Colonic mucosa (tissue), 4 donors: ENCODE data around the gene SLC17A7. TPM values are rescaled to one million over a fixed set of nuclear protein-coding genes. Genes with fewer than 3 reads are reported as not detected.

Experiments
- DNase-seq: peaks from one replicate; pipeline ENCODE4 v3.0.0-alpha.2; 2020
- H3K27ac ChIP-seq: fragments of 200-600 bp; one replicate; pipeline ENCODE4 v1.8.0; 2021
- H3K27me3 ChIP-seq: fragments of 200-600 bp; one replicate; pipeline ENCODE4 v1.8.0; 2021
- H3K36me3 ChIP-seq: fragments of 200-600 bp; one replicate; pipeline ENCODE4 v1.8.0; 2021
- H3K4me1 ChIP-seq: fragments of 200-600 bp; one replicate; pipeline ENCODE4 v1.8.0; 2021; ENCODE audit warnings: mild to moderate bottlenecking
- H3K4me3 ChIP-seq: fragments of 200-600 bp; one replicate; pipeline ENCODE4 v1.8.0; 2021
- H3K9ac ChIP-seq, 2 donors: one replicate each; pipeline ENCODE4 v1.7.0; 2013; ENCODE audit warnings: control low read depth in 2 of 2, low read depth in 2 of 2, low read length in 2 of 2
- H3K9me3 ChIP-seq: fragments of 200-600 bp; one replicate; pipeline ENCODE4 v1.8.0; 2021
- intact Hi-C: fragments of 100-400 bp; cut with DNase I; formaldehyde crosslinking; loops from one replicate; pipeline ENCODE4 v1.14.1; 2022
- total RNA-seq, 2 donors: library from RNA; stranded (reverse); fragmentation: NEBNext Ultra II Directional in 1 of 2; extraction: Animal tissue kit (Norgen Biotek cat#: 25700) in 1 of 2; gene quantifications; one replicate each; pipeline ENCODE4 v1.2.1, GENCODE V29; 2021
- TF ChIP-seq, protein P1 (sequence below): fragments of 200-600 bp; IDR thresholded peaks from one replicate; pipeline ENCODE4 v1.8.0; 2022; ENCODE audit warnings: antibody characterized with exemption, mild to moderate bottlenecking
- donor health status: healthy.
- donor health status: DM: no; HTN: no; CAD: no.
- donor health status: DM: no; HTN: no; CAD: no.

Gene SLC17A7
- total RNA-seq, 2 donors from 2014 or later = 0.21 to 0.25 TPM

DNA sequence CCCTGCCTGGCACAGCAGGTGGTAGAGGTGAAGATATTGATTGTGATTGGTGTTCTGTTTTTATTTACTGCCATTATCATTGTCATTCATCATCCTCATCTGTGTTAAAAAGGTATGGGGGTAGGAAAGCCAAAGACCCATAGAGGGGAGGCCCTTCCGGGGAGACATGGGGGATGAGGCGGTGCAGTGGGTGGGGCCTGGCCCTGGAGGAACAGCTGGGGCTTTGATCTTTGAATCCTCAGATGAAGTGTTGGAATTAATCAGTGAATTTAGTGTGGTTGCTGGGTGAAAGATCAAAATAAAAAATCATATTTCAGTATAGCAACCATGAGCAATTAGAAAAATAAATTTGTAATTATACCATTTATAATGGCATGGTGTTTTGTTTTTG lies 25.5 kb downstream of the SLC17A7 start:
- intact Hi-C loops = no loop called here
- no peak for DNase-seq
- peaks cover 26% of the 10 kb centered on the region for H3K27me3 ChIP-seq
- H3K4me3 ChIP-seq = no peak overlapping the region
- H3K9me3 ChIP-seq = no peaks in the 10 kb centered on the region
- no peak overlapping the region for H3K27ac ChIP-seq
- no peak overlapping the region for H3K9ac ChIP-seq
- H3K36me3 ChIP-seq = no peaks in the 10 kb centered on the region
- H3K4me1 ChIP-seq = no peaks in the 10 kb centered on the region
- TF ChIP-seq, protein P1, sequence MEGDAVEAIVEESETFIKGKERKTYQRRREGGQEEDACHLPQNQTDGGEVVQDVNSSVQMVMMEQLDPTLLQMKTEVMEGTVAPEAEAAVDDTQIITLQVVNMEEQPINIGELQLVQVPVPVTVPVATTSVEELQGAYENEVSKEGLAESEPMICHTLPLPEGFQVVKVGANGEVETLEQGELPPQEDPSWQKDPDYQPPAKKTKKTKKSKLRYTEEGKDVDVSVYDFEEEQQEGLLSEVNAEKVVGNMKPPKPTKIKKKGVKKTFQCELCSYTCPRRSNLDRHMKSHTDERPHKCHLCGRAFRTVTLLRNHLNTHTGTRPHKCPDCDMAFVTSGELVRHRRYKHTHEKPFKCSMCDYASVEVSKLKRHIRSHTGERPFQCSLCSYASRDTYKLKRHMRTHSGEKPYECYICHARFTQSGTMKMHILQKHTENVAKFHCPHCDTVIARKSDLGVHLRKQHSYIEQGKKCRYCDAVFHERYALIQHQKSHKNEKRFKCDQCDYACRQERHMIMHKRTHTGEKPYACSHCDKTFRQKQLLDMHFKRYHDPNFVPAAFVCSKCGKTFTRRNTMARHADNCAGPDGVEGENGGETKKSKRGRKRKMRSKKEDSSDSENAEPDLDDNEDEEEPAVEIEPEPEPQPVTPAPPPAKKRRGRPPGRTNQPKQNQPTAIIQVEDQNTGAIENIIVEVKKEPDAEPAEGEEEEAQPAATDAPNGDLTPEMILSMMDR = no peak

GRCh38 chr19:49415102-49415809 lies 26.1 kb downstream of the SLC17A7 start:
- H3K9ac ChIP-seq = no peak overlapping the region
- H3K36me3 ChIP-seq = no peaks in the 10 kb centered on the region
- no peak overlapping the region for H3K4me3 ChIP-seq
- H3K4me1 ChIP-seq = no peaks in the 10 kb centered on the region
- H3K9me3 ChIP-seq = no peaks in the 10 kb centered on the region
- H3K27me3 ChIP-seq = peaks cover 21% of the 10 kb centered on the region
- intact Hi-C loops = no loop called here
- DNase-seq = no peak
- H3K27ac ChIP-seq = no peak overlapping the region
- TF ChIP-seq, protein P1 = no peak

DNA sequence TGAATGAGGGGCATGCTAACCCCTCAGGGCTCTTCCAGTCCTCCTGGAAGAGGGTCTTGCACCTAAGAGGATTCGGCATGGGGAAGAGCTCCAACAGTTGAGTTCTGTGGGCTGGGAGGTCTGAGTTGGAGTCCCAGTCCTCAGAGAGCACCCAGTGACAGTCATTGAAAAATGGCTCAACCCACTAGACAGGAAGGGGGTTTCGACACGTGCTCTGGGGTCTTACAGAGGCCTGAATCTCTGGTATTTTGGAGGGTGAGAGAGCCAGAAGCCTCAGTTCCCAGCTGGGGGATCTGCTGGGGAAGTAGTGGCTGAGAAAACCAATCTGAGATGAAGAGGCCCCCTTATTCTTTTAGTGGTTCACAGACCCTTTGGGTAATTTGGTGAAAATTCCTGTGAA lies 27.1 kb downstream of the SLC17A7 start:
- Histone ChIP-seq H3K4me1 (no peaks in the 10 kb centered on the region), H3K36me3 (no peaks in the 10 kb centered on the region), H3K9me3 (no peaks in the 10 kb centered on the region), H3K27ac (no peak overlapping the region), H3K4me3 (no peak overlapping the region), H3K9ac (no peak overlapping the region), H3K27me3 (peaks cover 12% of the 10 kb centered on the region)
- DNase-seq = no peak
- TF ChIP-seq, protein P1 = no peak
- intact Hi-C loops = no loop called here

DNA sequence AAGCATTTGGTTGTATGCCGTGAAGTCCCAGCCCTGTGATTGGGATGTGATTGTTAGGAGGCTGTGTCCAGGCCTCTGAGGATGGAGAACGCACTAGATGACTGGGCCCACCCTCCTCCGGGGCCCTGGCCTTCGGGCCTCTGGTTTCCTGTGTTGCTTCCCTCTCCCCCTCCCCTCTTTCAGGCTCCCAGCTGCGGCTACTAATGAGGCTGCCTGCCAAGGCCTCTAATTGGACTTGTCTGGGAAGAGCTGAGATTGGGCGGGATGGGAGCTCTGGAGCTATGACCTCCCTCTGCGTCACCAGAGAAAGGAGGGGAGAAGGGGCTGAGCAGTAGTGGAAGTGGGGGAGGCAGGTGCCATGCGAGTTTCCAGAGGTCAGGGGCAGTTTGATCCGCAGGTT lies 28.0 kb downstream of the SLC17A7 start:
- no peaks in the 10 kb centered on the region for H3K4me1 ChIP-seq
- no peak overlapping the region for H3K4me3 ChIP-seq
- H3K36me3 ChIP-seq = no peaks in the 10 kb centered on the region
- no peak for DNase-seq
- intact Hi-C loops = no loop called here
- H3K27ac ChIP-seq = no peak overlapping the region
- TF ChIP-seq, protein P1 = no peak
- H3K9me3 ChIP-seq = no peaks in the 10 kb centered on the region
- no peak overlapping the region for H3K9ac ChIP-seq
- H3K27me3 ChIP-seq = peaks cover 5% of the 10 kb centered on the region

DNA sequence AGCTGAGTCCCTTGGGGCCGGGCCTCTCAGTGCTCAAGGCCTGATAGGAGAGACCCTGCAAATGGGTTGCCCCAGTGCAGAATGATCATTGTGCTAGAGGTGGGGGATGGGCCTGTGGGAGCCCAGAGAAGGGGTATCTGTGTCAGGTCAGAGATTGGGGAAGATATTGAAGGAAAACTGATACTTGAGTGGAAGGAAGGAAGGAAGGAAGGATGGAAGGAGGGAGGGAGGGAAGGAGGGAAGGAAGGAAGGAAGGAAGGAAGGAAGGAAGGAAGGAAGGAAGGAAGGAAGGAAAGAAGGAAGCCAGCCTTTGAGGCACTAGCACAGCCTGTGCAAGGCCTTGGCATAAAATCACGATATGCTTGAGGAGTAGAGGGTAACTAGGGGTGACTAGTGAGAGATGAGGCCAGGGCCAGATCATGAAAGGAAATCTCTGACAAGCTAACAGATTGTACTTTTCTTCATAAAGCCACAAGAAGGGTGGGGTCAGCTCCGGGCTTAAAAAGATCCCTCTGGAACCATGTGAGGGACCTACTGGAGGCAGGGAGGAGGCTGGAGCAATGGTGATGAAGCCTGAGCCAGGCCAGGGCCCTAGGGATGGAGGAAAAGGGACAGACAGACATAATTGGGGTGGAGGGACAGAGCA lies 29.5 kb downstream of the SLC17A7 start:
- Histone ChIP-seq H3K27ac (no peak overlapping the region), H3K4me1 (no peaks in the 10 kb centered on the region), H3K9ac (no peak overlapping the region), H3K27me3 (peaks cover under 1% of the 10 kb centered on the region), H3K36me3 (no peaks in the 10 kb centered on the region), H3K9me3 (no peaks in the 10 kb centered on the region), H3K4me3 (no peak overlapping the region)
- TF ChIP-seq, protein P1 = no peak
- no peak for DNase-seq
- intact Hi-C loops = no loop called here
